GM23338 (cell line): ENCODE data around the gene PSMG4.

Experiments used
- CREB1 ChIP-seq: fragments of 250-450 bp; sonication (Bioruptor Pico); IDR thresholded peaks from 2 replicates; pipeline ENCODE4 v1.5.0; 2020; ENCODE audit warnings: low read depth, mild to moderate bottlenecking, moderate library complexity
- CTCF ChIP-seq, 2 experiments: fragments of 200-600 bp in 1 of 2; sonication (generic) in 1 of 2; conservative IDR thresholded peaks; 2 replicates each; pipeline versions ENCODE4 v1.5.1 to v1.6.1; 2016 to 2017; ENCODE audit warnings: antibody characterized with exemption in 2 of 2, low read depth in 2 of 2, mild to moderate bottlenecking in 2 of 2, moderate library complexity in 1 of 2
- ETS1 ChIP-seq: IDR thresholded peaks from 2 replicates; pipeline ENCODE4 v1.6.1; 2016; ENCODE audit warnings: antibody characterized with exemption
- EZH2 ChIP-seq: fragments of 200-600 bp; sonication (generic); IDR thresholded peaks from one replicate; pipeline ENCODE4 v1.8.0; 2017; ENCODE audit warnings: antibody characterized with exemption, mild to moderate bottlenecking, low read depth; ENCODE audit not compliant: unreplicated experiment
- EZH2phosphoT487 ChIP-seq: fragments of 200-600 bp; sonication (generic); IDR thresholded peaks from one replicate; pipeline ENCODE4 v1.8.1; 2018; ENCODE audit warnings: antibody characterized with exemption; ENCODE audit not compliant: unreplicated experiment
- JUNB ChIP-seq: IDR thresholded peaks from one replicate; pipeline ENCODE4 v1.6.1; 2016; ENCODE audit warnings: antibody characterized with exemption; ENCODE audit not compliant: unreplicated experiment
- POLR2AphosphoS5 ChIP-seq: IDR thresholded peaks from 2 replicates; pipeline ENCODE4 v1.6.1; 2016; ENCODE audit warnings: antibody characterized with exemption, low read depth
- ZNF331 ChIP-seq: fragments of 250-450 bp; sonication (Bioruptor Pico); IDR thresholded peaks from 2 replicates; pipeline ENCODE4 v1.5.0; 2020; ENCODE audit warnings: low read depth, mild to moderate bottlenecking, moderate library complexity

GRCh38 chr6:3268680-3269079 lies 9.9 kb downstream of the PSMG4 start:
- TF ChIP-seq CTCF (conservative IDR thresholded peaks at IDR 0.05; ENCODE audit: low read depth in 2 of 2) (no peak), EZH2phosphoT487 (no peak), POLR2AphosphoS5 (no peak), ZNF331 (CRISPR knock-in tag) (no peak), EZH2 (no peak), CREB1 (CRISPR knock-in tag) (no peak), ETS1 (no peak), JUNB (no peak)
